ENCODE data around the gene KRT13.

KRT13 gene

DNA sequence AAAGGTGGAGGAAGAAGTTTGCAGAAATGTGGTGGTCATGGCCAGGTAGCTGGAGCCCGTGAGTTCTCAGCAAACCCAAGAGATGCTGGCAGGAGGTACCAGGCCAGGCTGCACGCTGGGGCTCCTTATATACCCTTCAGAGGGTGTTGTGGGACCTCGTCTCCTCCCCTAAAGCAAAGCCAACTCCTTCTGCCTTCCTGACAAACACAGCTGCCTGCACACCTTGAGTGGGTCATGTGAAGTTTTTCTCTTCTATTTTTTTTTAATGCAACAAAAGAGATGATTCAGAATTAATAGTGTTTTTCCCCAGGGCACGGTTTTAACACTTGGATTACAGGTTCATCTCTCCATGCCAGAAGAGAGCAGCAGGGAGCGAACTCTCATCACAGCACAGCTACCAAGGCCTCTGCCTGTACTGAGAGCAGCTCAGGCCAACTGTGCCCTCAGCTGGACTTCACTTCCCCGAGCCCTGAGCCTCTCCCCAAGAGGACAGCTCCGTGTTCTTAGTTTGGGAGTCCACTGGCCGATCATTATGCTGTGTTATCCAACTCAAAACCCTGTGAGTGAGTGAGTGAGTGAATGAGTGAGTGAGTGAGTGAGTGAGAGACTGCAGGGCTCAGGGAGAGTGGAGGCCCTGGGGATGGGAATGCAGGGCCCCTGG, 13.5 kb upstream of the KRT13 start, which contains the start of gene KRT15:
TSS of gene KRT15 (minus strand) at position 102 of the 661 bp plus-strand sequence. CDS start at position 39, 63 bp downstream.
- no peak for DNase-seq

DNA sequence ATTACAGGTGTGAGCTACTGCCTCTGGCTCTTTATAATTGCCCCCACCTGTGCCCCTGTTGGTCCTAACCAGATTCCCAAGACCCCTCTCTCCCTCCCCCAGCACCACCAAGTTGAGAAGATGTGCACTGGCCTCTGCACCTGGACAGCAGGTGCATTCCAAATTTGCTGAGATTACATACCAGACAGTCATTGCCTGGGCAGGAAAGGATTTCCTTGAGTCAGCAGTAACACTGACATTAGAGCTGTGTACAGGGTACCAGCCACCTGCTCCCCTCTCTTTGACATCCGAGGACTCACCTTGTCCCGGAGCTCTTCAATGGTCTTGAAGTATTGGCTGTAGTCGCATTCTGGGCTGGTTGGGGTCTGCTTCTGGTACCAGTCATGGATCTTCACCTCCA, 12.6 kb upstream of the KRT13 start:
- DNase-seq: no peak

DNA sequence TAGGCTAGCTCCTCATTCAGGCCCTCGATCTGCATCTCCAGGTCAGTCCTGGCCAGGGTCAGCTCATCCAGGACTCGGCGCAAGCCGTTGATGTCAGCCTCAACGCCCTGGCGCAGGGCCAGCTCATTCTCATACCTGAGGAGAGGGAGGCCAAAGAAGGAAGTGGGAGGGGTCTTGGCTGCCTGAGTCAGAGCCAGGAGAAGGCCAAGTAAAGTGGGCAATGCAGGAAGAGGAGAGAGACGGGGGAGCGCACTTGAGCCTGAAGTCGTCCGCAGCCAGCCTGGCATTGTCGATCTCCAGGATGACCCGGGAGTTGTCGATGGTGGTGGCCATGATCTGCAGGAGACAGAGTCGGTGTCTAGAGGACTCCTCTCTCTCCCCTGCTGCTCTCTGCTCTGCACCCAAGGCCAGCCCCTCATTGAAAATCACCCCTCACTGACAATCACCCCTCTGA, 11.4 kb upstream of the KRT13 start:
- DNase-seq: no peak

DNA sequence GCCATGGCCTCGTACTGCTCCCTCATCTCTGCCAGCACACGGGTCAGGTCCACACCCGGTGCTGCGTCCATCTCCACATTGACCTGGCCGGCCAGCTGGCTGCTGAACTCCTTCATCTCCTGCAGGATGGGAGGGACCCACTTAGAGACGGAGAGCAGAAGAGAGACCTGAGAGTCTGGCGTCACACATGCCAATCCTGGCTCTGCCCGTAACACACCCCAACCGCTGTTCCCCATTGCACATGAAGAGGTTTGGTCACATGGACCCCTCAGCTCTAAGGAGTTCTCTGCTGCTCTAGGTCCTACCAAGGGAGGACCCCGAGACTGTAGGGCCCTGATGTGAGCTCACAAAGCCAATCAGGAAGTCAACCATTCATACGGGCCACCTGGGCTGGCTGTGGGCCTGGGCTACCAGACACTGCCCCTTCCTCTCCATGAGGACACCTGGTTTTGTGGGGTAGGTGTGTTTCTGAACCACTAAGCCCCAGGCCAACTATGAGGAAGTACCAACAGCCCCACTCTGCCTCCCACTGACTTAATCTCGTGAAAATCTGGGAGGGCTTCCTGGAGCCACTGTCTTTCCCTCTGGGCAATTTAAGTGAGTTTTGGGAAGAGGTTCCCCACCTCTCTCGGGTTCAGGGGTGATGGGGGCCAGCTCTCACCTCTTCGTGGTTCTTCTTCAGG, 10.9 kb upstream of the KRT13 start:
- DNase-seq: no peak

DNA sequence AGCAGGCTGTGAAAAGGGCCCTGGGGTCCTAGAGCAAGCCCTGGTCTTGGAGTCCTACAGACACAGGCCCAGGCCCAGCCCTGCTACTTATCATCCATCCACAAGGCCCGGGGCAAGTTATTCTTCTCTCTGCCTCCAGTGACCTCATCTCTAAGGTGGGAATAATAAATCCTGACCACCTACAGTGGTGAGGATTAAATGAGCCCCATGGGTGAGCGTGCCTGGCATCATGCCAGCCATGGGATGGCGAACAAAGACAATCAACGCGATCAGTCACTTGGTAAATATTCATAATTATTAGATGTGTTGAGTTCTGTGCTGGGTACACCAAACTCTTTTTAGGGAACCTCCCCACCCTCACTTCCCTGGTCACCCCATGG, 7.7 kb upstream of the KRT13 start:
- DNase-seq: no peak

DNA sequence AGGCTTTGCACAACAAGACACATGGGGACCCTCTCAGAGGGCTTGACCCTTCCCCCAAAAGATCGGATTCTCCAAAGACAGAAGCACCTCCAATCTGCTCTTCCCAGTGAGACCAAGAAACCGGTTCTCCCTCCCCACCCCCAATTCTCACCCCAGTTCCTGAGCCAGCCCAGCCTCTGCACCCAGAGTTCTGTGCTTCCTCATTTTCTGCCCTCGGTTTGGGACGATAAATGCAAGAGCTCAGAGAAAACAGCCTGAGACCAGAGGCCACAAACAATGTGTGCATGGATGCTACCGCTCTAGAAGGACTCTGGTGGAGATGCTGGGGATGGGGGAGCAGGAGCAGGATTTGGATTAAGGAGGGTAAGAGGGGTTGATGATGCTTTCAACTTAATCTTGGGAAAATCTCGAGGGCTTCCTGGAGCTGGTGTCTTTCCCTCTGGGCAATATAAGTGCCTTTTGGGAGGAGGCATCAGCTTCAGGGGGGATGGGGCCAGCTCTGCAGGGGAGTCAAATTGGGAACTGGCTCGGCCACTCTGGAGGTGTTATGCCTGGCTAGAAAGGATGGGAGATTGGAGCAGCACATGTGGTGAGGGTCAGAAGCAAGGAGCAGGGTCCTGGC, 7.2 kb upstream of the KRT13 start:
- no peak for DNase-seq

DNA sequence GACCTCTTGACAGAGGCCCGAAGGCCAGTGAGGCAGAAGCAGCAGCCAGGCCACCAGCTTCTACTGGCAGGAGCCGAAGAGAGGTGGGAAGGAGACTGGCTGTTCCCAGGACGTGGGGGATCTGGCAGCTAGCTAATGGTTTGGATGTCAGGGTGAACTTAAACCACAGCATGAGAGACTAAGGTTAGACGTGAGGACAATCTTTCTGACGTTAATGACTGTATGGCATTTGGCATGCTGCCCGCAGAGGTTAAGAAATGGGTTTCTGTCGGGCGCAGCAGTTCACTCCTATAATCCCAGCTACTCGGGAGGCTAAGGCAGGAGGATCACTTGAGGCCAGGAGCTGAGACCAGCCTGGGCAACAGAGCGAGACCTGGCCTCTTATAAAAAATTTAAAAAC, 6.3 kb upstream of the KRT13 start:
- no peak for DNase-seq

DNA sequence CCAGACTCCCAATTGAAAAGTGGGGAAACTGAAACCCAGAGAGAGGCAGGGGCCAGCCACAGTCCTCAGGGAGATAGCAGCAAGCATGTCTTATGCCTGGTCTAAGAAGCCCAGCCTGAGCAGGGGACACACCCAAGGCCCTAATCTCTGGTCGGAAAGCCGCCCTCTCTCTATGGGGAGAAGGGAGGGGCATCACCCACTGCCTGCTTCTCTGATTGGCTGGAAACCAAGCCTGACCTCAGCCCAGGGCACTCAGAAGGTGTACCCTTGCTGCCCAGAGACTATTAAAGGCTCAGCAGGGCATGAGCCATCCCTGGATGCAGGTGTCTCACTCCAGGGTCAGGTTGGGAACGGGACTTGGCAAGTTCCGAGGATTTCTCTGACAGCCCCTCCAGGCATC, 5.7 kb upstream of the KRT13 start:
- DNase-seq: no peak

DNA sequence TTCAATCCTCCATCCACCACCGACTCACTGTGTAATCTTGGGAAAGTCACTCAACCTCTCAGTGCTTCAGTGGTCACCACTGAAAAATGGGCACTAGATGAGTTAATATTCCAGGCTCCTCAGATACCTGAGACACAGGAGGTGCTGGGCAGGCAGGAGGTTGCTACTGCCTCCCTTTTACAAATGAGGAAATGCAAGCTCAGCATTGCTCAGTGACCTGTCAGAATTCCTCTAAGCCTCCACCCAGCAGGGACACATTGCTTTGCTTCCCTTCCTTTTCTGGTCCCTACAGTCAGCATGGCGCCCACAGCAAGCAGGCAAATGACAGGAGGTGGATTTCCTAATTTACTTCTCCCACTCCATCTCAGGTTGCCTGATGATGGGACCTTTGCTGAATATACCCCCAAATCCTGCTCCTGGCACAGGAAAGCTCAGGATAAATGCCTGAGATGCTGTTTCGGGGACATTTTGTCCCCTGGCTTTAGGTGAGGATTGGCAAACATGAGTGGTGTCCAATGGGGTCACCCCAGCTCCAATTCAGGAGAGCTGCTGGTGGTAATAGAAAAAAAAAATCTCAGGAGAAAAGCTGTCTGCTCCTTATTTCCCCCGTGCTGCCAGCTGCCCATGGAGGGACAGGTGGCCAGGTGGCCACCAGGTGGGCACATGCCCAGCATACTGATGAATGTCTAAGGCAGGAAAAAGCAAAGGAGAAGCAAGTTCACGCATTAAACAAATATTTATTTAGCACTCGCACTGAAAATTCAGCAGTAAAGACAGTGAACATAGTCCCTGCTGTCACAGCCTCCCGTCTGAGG, 5.0 kb upstream of the KRT13 start:
- no peak for DNase-seq

DNA sequence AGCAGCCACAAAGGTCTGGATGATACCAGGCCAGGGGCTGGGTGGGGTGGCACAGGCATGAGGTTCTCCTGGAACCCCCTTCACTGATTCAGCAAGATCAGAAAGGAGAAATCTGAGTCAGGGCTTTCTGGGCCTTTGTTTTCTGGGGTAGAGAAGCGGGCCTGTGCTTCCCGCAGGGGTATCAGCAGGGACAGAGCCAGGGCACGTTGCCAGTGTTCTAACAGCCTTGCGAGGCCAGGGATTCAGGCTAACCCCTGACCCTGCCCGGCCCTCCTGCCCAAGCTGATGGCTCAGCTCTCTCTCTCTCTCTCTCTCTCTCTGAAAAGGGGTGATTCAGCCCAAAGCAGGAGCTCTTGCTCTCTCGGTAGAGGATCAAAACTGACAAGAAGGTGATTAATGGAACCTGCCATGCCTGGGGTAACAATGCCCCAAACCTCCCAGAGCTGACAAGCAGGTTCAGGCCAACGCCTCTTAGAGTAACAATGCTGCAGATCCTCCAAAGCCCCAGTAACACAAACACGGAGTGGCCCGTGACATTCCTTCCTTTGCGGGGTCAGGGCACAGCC, 2.0 kb upstream of the KRT13 start:
- DNase-seq: no peak

DNA sequence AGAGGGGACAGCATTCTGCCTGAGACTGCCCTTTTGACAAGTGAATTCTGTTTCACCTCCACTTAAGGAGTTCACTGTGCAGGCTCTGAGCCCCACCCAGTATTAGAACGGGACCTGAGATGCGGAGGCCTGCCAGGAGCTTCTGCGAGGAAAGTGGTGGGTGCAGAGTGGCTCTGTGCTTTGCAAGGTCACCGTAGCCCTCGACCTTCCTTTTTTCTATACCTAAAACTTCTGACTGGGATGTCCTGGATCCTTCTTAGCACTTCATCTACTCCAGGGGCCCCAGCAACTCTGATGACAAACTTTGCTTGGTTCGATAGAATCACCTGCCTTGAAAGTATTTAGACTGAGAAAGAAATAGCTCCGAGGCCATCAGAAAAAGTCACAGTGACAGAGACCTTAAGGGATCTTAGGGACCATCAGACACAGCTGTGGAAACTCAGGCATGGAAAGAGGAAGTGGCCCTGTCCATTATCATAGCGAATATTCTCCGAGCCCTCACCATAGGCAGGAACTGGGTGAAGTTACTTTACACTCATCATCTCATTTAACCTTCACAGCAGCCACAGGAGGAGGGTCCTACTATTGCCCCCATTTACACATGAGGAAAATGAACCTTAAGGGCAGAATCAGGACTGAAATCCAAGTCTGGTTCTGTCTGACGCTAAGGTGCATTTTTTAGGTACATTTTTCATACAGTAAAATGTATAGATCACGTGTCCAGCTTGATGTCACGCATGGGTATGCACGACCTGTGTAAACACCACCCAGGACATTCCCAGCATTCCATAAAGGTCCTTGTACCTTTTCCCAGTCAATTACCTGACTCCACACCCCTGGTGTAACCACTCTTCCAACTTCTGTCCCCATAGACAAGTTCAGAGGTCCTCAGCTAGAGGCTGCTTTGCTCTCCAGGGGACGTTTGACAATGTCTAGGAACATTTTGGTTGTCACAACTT, 676 bp upstream of the KRT13 start:
- DNase-seq: no peak

DNA sequence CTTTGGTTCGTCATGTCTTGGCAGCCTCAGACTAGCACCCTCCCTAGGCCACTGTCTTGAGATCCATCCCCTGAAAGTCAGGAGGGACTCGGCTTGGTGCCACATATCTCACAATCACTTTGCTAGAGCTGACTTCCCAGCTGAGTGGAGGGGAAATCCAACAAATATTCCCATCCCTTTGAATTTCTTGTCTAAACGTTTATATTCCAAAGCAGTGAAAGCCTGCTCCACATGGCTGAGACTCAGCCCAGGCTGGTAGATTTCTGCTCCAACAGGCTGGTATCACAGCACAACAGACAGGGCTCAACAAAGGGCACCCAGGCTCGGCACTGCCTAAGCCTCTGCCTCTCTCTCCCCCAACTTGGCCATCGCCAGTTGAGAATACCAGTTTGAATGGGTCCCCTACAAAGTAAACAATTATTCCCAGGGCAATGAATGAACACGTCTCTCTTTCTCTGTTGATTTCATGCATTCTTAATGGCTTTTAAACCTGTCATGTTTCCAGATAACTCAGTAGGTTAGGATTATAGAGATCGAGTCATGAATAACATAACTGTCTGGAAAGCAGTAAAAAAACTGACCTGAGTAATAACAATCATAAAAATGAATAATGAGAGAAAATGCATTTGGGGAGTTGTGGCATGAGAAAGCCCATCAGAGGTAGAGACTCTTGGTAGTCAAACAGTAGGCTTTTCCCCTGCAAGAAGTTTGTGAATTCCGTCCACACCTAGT, 1.0 kb downstream of the KRT13 start:
- DNase-seq: no peak

DNA sequence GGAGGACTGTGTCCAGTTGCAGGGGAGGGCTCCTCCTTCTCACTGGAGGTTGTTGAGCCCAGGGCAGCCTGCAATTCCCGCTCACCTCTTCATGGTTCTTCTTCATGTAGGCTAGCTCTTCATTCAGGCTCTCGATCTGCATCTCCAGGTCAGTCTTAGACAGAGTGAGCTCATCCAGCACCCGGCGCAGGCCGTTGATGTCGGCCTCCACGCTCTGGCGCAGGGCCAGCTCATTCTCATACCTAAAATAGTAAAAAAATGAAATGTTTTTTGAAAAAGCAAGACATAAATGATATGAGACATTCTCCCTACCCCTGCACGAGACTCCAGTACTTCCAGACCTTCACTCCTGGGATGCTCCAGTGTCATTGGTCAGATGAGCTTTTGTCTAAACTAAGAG, 2.2 kb downstream of the KRT13 start:
- no peak for DNase-seq

DNA sequence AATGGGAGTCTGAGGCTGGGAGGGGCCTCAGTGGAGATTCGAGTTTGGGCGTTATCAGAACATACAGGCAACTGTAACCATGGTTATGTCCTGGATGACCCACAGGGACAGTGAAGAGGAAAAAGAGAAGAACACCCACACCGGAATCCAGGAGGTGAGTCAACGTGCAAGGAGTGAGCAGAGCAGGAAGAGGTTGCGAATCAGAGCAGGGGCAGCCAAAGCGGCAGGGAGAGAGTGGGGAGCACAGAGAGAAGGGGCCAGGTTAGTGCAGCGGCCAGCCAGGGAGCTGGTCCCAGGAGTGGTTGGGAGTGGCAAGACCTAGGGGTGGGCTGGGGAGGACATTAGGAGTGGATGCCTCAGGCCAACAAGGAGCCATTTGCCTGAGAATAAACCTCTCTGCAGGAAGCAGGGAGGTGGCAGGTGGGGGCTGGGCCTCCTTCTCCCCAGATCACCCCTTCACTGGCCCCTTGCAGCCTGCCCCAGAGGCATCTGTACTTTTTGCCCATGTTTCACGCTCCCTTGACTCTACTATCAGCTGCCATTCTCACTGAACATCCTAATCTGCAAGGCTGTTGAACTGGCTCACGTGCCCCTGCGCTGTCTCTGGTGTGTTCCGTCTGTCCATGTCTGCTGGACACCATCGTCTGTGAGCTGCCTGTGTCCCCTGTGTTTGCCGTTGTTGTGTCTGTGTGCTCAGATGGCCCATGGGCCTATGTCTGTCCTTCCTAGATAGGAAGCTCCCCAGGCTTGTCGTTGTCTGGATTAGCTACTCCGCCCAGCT, 5.1 kb downstream of the KRT13 start:
- no peak for DNase-seq

DNA sequence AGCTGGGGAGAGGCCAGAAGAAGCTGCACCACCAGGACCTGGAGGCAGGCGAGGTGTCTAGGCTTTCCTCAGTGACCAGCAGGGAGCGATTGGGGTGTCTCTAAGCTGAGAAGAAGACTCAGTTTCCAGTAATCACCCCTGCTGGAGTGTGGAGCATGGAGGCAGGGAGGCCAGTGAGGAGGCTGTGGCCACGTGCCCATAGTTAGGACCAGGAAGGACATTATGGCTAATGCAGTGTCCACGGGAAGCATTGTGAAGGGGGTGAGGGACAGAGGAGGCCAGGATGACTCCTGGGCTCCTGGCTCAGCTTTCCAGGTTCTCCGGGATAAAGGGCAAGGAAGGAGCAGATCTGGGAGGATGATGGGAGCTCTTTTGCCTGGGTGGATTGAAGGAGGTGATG, 5.7 kb downstream of the KRT13 start:
- DNase-seq: no peak

DNA sequence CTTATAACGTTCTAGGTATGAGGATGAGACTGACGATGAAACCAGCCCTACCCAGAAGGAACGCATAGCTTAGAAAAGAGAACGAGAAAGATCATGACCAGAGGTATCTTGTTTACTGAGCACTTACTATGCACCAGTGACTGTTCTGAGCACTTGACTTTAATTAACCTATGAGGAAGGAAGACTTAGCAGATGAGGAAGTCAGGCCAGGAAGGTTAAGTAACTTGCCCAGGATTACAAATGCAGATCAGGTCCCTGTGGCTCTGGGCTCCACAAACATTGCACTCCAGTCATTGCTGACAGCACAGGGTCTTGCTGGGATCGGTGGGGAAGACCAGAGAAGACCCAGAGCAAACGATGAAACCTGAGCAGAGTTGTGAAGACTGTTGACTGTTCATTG, 7.1 kb downstream of the KRT13 start:
- no peak for DNase-seq

DNA sequence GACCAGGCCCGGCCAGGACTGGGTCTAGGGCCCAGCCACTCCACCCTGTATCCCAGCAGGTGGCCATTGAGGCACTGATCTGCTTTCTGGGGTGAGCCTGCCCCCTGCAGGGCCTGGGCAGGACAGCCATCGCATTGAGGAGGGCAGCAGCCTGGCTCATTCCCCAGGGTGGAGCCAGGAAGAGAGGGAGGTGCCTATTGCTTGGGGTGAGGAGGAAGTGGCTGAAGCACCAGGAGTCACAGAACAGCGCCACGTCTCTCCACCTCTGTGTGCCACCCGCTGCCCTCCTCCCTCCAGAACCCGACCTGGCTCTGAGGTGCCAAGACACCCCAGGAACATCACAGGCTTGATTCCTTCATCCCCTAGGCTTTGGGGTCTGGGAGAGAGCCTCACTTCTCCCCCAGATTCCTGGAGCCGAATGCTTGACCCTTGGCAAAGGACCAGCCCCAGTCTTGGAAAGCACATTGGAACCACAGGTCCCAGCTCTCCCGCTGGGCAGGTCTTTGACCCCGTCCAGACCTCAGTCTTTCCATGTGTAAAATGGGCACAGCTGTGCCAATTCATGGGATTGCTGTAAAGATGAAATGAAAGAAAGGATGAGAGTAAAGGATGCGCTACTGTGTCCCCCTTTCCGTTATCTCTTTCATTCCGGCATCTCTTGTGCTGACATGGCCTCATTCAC, 8.5 kb downstream of the KRT13 start:
- DNase-seq: peak; percentile 67

DNA sequence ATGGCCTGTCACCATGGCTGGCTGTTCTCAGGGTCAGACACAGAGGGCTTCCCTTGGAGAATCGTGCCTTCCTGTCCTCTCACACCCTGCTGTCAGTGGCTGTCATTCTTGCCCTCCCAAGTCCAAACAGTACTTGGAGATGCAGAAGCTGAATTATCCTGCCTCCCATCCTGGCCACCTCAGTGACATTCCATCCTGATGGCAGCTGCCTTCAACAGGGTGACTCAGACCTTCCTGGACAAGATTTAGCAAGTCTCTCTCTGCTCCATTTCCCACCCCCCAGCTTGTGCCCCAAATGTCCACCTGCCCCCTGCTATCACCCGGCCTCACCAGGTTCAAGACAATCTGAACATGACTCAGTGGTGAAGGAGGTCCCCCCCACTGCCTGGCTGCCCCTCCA, 10.9 kb downstream of the KRT13 start:
- no peak for DNase-seq

DNA sequence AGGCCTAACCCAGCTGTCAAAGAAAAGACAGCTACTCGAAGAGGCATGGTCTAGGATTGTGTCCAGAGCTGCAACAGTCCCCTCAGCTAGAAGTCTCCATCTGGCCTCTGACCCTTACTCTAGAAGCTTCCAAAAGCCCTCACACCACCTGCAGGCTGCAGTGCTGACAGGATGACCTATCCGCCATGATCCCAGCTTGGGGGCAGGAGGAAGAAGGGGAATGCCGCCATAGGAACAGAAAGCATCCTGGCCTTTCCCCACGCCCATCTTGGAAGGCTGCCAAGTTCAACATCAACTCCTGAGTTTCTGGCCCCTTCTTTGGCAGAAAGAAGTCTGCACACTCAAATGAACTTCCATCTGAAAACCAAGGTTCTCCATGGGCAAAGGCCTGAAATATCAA, 12.6 kb downstream of the KRT13 start:
- DNase-seq: no peak

DNA sequence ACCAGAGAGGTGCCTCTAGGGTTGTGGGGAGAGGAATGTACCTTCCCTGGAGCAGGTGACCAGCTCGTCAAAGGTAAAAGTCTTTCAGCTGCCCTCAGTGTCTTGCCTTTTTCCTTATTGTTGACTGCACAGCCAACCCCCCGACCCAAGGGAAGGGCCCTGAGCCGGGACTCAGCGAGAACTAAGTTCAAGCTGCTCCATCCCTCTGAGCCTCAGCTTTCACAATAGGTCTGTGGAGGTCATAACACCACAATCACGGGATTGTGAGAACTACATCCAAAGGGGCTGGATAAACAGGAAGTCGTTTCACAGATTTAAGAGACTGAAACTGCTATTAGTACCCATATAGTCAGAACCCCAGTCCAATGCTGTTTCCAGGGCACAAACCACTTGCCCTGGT, 13.1 kb downstream of the KRT13 start:
- no peak for DNase-seq

Measured in CD4-positive, alpha-beta T cell treated with Interleukin-12 subunit alpha and Interleukin-12 subunit beta, for 1 hour (primary cell).